NCI-H1105 treated with DMSO at 0.1 percent for 48 hours (cell line): Measurements from ENCODE around the gene ITGA3.
A peak's percentile ranks its signal among the peaks of the same experiment; 100 is the strongest.
"Not testable (repeated sequence)": the region's sequence is repeated elsewhere in the genome, so short reads cannot be mapped to it uniquely, and the experiment has no call there.

Experiments
- DNase-seq: peaks from one replicate; lab custom pipeline; 2025; lab: John Stamatoyannopoulos, UW

ITGA3 gene

GRCh38 chr17:50052822-50053653, 2.9 kb upstream of the ITGA3 start:
- DNase-seq, result no peak

DNA sequence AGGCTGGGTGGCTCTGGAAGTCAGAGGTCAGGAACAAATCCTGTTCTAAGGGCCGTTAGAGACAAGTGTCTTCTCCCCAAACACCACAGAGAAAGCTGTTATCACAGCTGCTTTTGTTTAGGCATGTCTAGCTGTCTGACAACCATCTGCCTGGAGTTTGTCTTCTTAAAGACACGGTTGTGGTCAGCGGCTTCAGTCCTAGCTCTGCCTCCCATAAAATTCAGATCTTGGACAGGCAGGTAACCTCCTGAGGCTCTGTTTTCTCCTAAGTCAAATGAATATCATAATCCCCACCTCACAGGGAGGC, 2.3 kb upstream of the ITGA3 start:
- no peak for DNase-seq

- DNase-seq, result peak; percentile 68
These were observed 870 bp upstream of the ITGA3 start for GRCh38 chr17:50055055-50055425.

DNA sequence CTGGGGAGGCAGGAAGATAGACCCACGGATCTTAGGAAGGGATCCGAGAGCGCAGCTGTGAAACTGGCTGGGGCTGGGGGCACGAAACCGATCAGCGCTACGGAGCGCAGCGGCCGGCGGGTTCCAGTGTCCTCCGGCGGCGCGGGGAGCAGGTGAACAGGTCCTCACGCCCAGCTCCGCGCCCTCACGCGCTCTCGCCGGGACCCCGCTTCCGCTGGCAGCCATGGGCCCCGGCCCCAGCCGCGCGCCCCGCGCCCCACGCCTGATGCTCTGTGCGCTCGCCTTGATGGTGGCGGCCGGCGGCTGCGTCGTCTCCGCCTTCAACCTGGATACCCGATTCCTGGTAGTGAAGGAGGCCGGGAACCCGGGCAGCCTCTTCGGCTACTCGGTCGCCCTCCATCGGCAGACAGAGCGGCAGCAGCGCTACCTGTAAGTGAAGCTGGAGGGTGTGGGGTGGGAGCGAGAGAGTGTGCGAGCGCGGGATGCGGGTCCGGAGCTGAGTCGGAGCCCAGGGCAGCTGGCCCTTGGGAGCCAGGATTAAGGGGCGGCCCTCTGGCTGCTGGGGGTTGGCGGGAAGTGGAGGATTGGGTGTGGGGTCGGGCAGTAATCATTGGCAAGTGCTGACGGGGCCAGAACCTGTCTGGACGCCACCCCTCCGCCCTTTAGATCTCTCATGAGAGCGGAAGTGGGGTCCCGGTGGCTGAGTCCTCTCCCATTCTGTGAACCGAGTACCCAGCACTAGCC, 479 bp downstream of the ITGA3 start:
- DNase-seq, result peak; percentile 69

GRCh38 chr17:50056961-50057330, 1.0 kb downstream of the ITGA3 start:
- no peak for DNase-seq

DNA sequence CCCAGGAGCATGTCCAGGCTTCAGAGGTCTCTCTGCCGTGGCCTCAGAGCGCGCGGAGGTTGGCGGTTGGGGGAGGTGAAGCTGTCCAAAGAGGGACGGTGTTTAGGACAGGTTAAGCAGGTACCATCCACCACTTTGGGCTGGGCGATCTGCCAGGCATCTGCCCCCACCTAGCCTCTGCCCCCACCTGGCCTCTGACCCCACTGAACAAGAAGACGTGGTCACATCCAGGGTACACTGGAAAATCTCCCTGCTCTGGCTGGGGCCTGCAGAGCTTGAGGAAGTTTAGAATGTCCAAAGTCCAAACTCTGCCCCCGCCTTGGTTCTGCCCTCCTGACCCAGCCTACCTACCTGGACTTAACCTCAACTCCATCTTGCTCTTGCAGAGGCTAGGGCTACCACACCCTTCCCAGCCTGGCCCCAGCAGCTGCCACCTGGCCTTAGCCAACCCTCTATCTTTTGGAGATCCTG, 1.6 kb downstream of the ITGA3 start:
- no peak for DNase-seq

GRCh38 chr17:50058296-50058953, 2.5 kb downstream of the ITGA3 start:
- DNase-seq, result no peak

DNA sequence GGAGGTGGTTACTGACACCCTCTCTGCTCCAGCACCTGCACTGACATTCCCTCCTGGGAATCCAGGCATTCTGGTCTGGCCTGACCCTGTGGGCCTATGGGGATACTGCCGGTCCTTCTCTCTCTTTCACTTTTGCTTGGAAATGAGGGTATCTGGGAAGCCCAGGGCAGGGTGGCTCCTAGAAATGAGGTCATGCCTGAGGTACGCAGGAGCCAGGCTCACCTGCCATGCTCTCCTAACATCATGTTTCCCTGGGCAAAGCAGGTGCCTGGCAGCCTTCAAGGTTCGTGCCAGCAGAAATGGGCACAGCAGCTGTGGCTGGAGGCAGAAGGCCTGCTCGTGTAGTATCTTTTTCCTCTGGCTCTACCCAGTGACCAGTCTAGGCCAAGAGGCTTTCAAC, 3.3 kb downstream of the ITGA3 start:
- DNase-seq, result no peak

DNA sequence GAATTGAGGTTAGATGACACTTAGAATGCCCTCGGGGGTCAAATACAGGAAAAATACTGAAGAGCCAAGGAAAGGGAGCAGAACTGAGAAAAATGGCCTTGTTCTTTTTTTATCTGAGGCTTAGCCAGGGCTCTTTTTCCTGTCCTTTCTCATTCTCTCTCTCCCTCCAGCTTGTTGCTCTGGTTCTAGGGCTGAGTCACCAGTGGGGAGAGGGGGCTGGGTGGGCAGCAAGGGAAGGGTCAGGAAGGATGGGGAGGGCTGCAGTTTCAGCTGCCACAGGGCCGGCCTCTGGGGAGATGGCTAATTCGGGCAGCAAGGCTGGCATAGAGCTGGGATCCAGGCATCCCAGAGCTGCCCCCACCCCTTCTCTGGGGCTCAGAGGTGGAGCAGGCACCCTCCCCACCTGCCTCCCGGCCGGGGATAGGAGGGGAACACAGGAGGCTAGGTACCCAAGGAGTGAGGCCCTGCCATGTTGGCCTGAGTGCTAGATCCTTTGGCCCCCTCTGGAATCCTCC, 3.9 kb downstream of the ITGA3 start:
- no peak for DNase-seq

GRCh38 chr17:50060951-50061712, 5.2 kb downstream of the ITGA3 start:
- DNase-seq, result no peak

GRCh38 chr17:50061713-50062045, 5.8 kb downstream of the ITGA3 start:
- not testable (repeated sequence) for DNase-seq

DNA sequence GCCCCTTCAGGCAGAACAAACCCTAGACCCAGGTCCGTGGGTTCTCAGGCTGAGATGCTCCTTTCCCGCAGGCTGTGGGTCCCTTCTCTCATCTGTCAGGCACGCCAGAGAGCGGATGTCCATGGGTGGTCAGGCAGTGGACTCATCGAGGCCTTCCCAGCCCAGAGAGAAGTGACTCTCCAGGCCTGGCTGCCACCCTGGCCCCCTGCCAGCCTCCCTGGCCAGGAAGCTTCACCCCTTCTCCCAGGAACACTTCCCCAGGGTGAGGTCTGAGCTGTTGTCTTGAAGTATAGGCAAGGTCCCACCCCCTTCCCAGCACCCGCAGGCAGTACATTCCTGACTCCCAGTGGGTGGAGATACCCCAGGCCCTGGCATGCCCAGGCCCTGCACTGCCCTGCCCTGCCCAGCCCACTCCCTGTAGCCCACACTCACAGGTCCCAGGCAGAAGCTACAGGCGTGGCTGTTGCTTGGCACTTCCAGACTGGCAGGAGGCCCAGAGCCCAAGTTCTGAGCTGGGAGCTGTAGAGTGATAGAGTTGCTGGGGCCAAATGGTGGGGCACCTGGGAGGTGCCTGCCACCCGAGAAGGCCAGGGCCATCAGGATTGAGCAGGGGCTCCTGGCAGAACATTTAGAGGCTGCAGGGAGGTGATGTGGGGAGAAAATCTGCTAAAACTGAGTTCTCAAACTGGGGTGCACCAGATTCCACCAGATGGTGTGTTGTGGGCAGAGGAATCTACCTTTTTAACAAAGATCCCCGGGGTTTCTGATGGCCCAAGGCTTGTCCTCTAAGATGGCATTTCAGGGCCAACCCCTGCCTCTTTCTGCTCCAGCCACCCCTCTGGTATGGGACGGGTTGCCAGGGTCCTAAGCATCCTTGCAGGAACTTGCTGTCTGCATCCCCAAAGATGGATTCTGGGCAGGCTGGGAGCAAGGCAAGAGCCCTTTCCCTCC, 6.7 kb downstream of the ITGA3 start:
- peak; percentile 66 for DNase-seq

DNA sequence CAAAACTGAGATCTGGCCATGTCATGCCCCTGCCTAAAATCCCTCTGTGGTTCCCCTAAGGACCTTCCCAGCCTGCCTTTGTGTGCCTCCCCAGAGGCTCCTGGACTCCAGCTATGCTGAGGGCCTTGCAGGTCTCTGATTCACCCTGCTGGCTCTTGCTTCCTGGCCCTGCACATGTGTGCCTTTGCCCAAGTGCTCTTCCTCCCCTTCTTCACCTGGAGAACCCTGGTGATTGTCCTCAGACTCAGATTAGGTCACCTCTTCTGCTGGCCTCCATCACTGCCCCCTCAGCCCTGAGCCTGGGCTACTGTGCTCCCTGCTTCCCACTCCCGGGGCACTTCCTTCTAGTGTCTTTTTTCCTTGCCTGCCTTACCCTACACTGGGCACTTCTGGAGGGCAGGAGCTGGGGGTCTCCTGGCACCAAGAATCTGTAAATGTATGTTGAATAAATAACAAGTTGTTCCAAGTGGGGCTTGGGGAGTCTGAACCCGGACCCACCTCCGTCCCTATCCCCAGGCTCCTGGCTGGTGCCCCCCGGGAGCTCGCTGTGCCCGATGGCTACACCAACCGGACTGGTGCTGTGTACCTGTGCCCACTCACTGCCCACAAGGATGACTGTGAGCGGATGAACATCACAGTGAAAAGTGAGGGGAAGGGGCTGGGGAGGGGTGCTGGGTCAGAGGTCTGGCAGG, 7.8 kb downstream of the ITGA3 start:
- no peak for DNase-seq

DNA sequence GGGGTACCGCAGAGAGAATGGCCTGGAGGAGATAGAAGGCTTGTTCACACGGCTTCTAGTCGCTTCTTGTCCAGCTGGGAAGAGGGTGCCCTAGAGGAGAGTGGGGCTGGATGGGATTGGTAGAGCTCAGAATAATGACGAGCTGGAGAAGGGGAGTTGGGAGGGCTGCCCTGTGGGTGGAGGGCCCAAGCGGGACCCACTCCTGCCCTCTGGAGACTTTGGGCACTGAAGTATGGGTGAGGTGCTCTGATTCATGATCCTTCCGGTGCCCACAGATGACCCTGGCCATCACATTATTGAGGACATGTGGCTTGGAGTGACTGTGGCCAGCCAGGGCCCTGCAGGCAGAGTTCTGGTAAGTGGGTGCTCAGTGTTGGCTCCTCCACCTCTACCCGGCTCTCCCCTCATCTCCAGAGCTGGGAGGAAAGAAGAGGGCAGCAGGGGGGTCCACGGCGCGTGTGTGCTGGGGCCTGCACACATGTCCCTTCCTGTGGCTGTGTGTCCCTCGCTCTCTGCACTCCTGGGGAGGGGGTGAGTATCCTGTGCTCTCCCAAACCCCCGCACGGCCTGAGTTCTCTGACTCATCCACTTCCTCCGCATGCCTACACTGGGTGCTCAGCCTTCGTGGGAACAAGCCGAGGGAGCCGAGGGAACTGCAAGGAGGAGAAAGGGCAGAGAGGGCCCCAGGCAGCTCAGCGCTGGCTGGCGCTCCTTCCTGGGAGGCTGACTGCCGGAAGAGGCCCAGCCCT, 8.5 kb downstream of the ITGA3 start:
- DNase-seq, result no peak

- DNase-seq, result no peak
These were observed 9.1 kb downstream of the ITGA3 start for GRCh38 chr17:50065056-50065455.

GRCh38 chr17:50066995-50067394, 11.1 kb downstream of the ITGA3 start:
- no peak for DNase-seq

GRCh38 chr17:50067996-50068395, 12.1 kb downstream of the ITGA3 start:
- DNase-seq, result no peak

DNA sequence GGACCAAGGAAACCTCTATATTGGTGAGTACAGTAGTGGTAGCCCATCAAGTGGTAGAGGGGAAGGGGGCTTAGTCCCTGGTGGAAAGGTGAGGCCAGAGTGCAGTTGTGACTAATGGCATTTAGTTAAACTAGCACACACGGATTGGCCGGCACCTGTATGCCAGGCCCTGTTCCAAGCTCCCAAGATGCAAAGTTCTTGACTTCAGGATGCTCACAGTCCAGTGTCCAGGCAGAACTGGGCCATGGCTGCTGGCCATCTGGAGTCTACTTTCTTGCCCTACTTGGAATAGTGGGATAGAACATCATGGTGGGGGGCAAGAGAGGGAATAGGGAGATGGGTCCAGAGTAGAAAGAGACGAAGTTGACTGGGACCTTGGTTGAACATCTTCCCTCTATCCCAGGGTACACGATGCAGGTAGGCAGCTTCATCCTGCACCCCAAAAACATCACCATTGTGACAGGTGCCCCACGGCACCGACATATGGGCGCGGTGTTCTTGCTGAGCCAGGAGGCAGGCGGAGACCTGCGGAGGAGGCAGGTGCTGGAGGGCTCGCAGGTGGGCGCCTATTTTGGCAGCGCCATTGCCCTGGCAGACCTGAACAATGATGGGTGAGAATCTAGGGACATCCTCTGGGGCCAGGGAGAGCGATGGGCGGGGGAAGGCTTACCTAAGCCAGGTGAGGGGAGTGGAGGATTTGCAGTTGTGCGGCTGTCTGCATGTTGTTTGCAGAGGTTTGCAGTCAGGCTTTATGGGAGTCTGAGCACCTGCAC, 15.2 kb downstream of the ITGA3 start:
- DNase-seq, result peak; percentile 2

- no peak for DNase-seq
These were observed 15.8 kb downstream of the ITGA3 start for GRCh38 chr17:50071692-50072091.
